ENCODE results near the gene ECT2L. TPM values are rescaled to one million over a fixed set of nuclear protein-coding genes. Genes with fewer than 3 reads are reported as not detected.
A peak's percentile ranks its signal among the peaks of the same experiment; 100 is the strongest.

Gene ECT2L
- total RNA-seq, 6 experiments from 2014 or later = not detected

DNA sequence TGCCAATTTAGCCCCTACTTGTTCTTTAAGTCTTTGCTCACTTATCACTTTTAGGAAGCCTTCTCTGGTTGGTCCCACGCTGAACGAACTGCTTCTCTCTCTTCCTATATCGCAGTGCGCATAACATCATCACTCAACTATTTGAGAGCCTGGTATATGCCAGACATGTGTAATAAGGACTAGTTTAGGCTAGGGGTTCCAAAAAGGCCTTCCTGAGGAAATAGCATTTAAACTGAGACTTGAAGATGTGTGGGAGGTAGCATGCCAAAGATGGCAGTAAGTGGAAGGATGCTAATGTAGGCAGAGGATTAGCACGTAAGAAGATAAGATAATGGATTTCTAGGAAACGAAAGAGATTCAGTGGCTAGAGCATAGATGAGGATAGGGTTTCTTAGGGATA, 17.6 kb upstream of the ECT2L start:
- H3K27me3 Mint-ChIP-seq (ENCODE audit: insufficient read depth) = no peaks in the 10 kb centered on the region; the same call in 1 of the 2 replicates
- H3K36me3 Mint-ChIP-seq (ENCODE audit: low read depth) = no peaks in the 10 kb centered on the region
- H3K27ac Mint-ChIP-seq = no peak overlapping the region
- DNase-seq = no peak
- TF ChIP-seq, protein P1, sequence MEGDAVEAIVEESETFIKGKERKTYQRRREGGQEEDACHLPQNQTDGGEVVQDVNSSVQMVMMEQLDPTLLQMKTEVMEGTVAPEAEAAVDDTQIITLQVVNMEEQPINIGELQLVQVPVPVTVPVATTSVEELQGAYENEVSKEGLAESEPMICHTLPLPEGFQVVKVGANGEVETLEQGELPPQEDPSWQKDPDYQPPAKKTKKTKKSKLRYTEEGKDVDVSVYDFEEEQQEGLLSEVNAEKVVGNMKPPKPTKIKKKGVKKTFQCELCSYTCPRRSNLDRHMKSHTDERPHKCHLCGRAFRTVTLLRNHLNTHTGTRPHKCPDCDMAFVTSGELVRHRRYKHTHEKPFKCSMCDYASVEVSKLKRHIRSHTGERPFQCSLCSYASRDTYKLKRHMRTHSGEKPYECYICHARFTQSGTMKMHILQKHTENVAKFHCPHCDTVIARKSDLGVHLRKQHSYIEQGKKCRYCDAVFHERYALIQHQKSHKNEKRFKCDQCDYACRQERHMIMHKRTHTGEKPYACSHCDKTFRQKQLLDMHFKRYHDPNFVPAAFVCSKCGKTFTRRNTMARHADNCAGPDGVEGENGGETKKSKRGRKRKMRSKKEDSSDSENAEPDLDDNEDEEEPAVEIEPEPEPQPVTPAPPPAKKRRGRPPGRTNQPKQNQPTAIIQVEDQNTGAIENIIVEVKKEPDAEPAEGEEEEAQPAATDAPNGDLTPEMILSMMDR (IDR thresholded peaks at IDR 0.05) = no peak
- peaks cover 9% of the 10 kb centered on the region for H3K4me1 Mint-ChIP-seq (ENCODE audit: low read depth)
- no peaks in the 10 kb centered on the region for H3K9me3 Mint-ChIP-seq
- H3K4me3 Mint-ChIP-seq = no peak overlapping the region

DNA sequence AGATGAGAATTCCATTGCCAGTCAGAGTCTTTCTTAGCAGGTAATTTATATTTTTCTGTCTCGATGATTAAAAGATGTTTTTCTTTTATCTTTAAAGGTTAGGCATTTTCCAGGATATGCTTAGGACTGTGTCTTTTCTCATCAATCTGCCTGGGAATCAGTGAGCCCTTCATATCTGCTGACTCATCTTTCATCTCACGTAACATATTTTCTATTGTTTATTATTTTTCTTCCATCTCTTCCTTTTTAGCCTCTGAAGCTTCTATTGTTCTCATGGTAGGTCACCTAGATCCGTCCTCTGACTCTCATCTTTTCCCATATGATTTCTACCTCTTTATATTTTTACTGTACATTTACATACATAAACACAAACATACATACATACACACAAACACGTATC, 13.6 kb upstream of the ECT2L start:
- no peaks in the 10 kb centered on the region for H3K36me3 Mint-ChIP-seq (ENCODE audit: low read depth)

DNA sequence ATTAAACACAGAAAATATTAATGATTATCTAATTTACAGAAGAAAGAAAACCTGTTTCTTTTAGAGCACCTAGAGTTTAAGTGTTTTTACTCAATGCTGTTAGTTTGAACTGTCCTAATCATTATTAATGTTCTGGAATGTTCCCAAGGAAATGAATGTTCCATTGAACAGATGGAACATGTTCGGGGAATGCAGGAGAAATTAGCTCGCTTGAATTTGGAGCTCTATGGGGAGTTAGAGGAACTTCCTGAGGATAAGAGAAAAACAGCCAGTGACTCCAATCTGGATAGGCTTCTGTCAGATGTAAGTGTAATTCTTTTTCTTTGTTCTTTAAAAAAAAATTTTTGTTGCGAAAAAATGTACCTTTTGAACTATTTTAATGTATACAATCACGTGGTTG, 10.8 kb upstream of the ECT2L start:
- Mint-ChIP-seq H3K9me3 (no peaks in the 10 kb centered on the region), H3K36me3 (ENCODE audit: low read depth) (no peaks in the 10 kb centered on the region), H3K4me3 (no peak overlapping the region), H3K27me3 (ENCODE audit: insufficient read depth) (no peaks in the 10 kb centered on the region), H3K27ac (no peak overlapping the region), H3K4me1 (ENCODE audit: low read depth) (no peaks in the 10 kb centered on the region)
- TF ChIP-seq, protein P1 (IDR thresholded peaks at IDR 0.05) = no peak
- no peak for DNase-seq

More for the DNA sequence above, 13.6 kb upstream of the ECT2L start:
- no peaks in the 10 kb centered on the region; the same call in 1 of the 2 replicates for H3K27me3 Mint-ChIP-seq (ENCODE audit: insufficient read depth)
- TF ChIP-seq, protein P1 (IDR thresholded peaks at IDR 0.05) = no peak
- no peak overlapping the region for H3K4me3 Mint-ChIP-seq
- DNase-seq = no peak
- H3K27ac Mint-ChIP-seq = no peak overlapping the region
- no peaks in the 10 kb centered on the region for H3K9me3 Mint-ChIP-seq
- H3K4me1 Mint-ChIP-seq (ENCODE audit: low read depth) = no peaks in the 10 kb centered on the region

DNA sequence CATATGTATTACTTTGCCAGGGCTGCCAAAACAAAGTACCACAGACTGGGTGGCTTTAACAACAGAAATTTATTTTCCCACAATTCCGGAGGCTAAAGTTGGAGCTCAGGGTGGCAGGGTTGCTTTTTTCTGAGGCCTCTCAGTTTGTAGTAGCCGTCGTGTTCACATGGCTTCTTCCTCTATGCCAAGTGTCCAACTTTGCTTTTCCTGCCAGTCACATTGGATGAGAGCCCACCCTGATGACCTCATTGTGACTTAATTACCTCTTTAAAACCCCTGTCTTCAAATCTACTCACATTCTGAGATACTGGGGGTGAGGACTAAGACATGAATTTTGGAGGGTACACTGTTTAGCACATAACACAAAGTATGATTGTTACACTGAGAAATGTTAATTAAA, 9.9 kb upstream of the ECT2L start:
- no peak overlapping the region for H3K27ac Mint-ChIP-seq
- no peaks in the 10 kb centered on the region; the same call in 1 of the 2 replicates for H3K36me3 Mint-ChIP-seq (ENCODE audit: low read depth)
- H3K4me3 Mint-ChIP-seq = no peak overlapping the region
- no peaks in the 10 kb centered on the region for H3K4me1 Mint-ChIP-seq (ENCODE audit: low read depth)
- H3K9me3 Mint-ChIP-seq = no peaks in the 10 kb centered on the region
- DNase-seq = no peak
- TF ChIP-seq, protein P1 (IDR thresholded peaks at IDR 0.05) = no peak
- H3K27me3 Mint-ChIP-seq (ENCODE audit: insufficient read depth) = no peaks in the 10 kb centered on the region

DNA sequence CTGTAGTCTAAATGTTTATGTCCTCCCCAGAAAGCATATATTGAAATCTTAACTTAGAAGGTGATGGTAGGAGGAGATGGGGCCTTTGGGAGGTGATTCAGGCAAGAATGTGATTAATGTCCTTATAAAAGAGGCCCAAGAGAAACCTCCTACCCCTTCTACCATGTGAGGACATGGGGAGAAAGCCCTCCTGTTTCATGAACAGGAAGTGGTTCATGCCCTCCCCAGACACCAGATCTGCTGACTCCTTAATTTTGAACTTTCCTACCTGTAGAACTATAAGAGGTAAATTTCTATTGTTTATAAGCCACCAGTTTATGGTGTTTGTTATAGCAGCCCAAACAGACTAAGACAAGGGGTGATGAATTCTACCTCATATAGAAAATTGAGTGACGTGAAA, 8.7 kb upstream of the ECT2L start:
- H3K4me1 Mint-ChIP-seq (ENCODE audit: low read depth) = no peaks in the 10 kb centered on the region
- H3K27ac Mint-ChIP-seq = no peak overlapping the region
- H3K4me3 Mint-ChIP-seq = no peak overlapping the region
- H3K9me3 Mint-ChIP-seq = no peaks in the 10 kb centered on the region
- no peaks in the 10 kb centered on the region; the same call in 1 of the 2 replicates for H3K36me3 Mint-ChIP-seq (ENCODE audit: low read depth)
- TF ChIP-seq, protein P1 (IDR thresholded peaks at IDR 0.05) = no peak
- no peak for DNase-seq
- no peaks in the 10 kb centered on the region for H3K27me3 Mint-ChIP-seq (ENCODE audit: insufficient read depth)

DNA sequence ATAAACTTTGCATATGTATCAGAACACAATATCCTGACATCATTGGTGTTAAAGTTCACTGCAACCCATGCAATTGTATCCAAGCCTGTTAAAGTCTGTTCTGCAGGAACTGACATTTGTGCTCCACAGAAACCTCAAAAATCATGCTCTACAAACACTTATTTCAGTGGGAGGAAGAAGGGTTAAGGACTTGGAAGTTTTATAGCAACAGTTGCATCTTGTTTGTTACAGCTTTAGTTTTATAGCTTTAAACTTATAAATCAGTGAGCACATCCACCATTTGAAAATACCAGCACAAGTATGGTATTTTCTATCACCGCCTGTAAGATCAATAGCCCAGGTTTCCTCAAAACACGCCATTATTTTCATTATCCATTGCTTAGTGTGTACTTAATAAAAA, 884 bp downstream of the ECT2L start:
- TF ChIP-seq, protein P1 (IDR thresholded peaks at IDR 0.05) = no peak
- DNase-seq = no peak
- Mint-ChIP-seq H3K36me3 (ENCODE audit: low read depth) (no peaks in the 10 kb centered on the region), H3K4me3 (peak overlapping the region; percentile 28; the same call in 1 of the 2 replicates), H3K27me3 (ENCODE audit: insufficient read depth) (peaks cover 4% of the 10 kb centered on the region; the same call in 1 of the 2 replicates), H3K27ac (no peak overlapping the region), H3K9me3 (no peaks in the 10 kb centered on the region), H3K4me1 (ENCODE audit: low read depth) (peaks cover 10% of the 10 kb centered on the region; the same call in 1 of the 2 replicates)

Measured in HFFc6 (cell line).